ENCODE measurements around the gene TRIM58.

The TRIM58 gene, protein sequence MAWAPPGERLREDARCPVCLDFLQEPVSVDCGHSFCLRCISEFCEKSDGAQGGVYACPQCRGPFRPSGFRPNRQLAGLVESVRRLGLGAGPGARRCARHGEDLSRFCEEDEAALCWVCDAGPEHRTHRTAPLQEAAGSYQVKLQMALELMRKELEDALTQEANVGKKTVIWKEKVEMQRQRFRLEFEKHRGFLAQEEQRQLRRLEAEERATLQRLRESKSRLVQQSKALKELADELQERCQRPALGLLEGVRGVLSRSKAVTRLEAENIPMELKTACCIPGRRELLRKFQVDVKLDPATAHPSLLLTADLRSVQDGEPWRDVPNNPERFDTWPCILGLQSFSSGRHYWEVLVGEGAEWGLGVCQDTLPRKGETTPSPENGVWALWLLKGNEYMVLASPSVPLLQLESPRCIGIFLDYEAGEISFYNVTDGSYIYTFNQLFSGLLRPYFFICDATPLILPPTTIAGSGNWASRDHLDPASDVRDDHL

DNA sequence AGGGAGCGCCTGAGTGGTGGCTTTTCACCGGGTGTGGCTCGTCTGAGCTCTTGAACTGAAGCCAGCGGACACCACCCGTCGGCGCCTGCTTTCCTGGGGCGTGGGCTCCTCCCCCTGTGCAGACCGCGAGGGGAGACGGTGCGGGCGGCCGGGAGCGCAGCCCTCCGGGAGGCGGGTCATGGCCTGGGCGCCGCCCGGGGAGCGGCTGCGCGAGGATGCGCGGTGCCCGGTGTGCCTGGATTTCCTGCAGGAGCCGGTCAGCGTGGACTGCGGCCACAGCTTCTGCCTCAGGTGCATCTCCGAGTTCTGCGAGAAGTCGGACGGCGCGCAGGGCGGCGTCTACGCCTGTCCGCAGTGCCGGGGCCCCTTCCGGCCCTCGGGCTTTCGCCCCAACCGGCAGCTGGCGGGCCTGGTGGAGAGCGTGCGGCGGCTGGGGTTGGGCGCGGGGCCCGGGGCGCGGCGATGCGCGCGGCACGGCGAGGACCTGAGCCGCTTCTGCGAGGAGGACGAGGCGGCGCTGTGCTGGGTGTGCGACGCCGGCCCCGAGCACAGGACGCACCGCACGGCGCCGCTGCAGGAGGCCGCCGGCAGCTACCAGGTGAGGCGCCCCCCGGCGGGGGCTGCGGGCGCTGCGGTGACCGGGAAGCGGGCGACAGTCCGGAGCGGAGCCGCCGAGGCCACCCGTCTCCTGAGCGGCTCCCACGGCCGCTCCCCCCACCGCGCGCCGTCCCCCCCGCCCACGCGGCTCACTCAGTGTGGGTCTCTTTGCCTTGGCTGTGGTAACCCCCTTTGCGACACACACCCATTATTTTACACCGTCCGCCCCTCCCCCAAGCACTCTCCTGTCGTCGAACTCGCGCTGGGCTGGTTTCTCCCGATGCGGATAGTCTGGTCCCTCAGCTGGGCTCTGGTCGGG lies at the start of gene TRIM58:
Gene TRIM58 (plus strand): TSS at position 119 of the 916 bp plus-strand sequence. CDS start 60 bp downstream, at position 179.
- DNase-seq (ENCODE audit: low read depth in 2 of 2, low spot score in 1 of 2): no peak

DNA sequence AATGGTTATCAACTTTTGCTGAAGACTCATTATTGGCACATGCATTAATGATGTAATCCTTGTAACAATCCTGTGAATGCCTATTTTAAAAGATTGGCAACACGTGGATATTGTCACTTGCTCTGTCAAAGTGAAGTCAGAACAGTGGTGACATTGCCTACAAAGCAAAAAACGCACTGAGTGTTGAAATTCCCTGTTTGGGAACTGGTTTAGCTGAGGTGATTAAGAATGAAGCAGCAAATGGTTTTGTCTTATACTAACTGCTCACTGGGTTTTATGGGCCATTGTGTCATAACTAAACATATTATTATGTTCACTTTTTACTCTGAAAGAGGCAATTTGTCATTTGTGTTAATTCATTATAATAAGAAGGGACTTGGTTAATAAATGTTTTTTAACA lies 44.4 kb upstream of the TRIM58 start:
- no peak for DNase-seq (ENCODE audit: low read depth in 2 of 2, low spot score in 1 of 2)

DNA sequence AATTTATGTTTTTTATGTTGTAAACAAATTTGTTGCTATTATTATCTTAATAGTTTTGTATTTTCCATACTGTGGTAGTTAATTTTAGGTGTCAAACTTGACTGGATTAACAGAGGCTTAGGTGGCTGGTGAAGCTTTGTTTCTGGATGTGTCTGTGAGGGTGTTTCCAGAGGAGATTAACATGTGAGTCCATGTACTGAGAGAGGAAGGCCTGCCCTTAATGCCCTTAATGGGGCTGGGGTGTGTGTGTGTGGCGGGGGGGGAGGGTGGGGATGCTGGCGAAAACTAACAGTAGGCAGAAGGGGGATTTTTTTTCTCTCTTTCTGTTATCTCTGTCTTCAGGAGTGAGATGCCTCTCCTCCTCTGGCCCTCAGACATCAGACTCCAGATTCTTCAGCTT lies 34.9 kb upstream of the TRIM58 start:
- DNase-seq (ENCODE audit: low read depth in 2 of 2, low spot score in 1 of 2): no peak

DNA sequence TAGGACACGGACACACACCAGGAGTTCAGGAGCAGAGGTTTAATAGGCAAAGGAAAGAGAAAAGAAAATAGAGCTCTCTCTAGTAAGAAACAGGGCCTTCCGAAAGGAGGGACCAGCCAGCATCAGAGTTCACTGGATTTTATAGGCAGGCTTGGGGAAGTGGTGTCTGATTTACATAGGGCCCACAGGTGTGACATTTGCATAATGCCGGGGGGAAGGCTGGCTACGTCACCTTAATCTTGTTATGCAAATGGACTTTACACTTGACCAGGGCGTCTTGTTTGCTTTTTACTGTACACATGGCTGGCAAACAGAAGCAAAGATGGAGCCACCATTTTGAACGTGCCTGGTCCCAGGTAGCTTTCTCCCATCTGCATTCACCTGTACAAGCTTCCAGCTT lies 33.0 kb upstream of the TRIM58 start, which contains the start of gene OR14A16:
Gene OR14A16 (minus strand): TSS at position 97 of the 400 bp plus-strand sequence. CDS start 8,390 bp downstream, outside the sequence.
- no peak for DNase-seq (ENCODE audit: low read depth in 2 of 2, low spot score in 1 of 2)

DNA sequence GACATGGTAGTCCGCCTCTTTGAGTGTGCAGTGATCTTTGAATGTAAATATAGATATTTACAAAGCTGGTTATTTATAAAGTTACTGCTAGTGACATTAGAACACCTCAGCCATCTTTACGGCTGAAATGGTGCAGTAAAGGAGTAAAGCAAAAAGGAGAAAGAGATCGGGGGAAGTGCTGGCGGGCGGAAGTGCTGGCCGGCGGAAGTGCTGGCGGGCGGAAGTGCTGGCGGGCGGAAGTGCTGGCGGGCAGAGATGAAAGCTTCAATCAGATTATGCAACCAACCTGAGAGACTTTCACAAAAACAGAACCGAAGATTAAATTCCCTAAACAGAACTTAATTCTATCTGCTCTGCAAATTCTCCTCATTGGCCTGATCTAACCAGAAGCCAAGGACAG lies 31.6 kb upstream of the TRIM58 start:
- DNase-seq (ENCODE audit: low read depth in 2 of 2, low spot score in 1 of 2): no peak

DNA sequence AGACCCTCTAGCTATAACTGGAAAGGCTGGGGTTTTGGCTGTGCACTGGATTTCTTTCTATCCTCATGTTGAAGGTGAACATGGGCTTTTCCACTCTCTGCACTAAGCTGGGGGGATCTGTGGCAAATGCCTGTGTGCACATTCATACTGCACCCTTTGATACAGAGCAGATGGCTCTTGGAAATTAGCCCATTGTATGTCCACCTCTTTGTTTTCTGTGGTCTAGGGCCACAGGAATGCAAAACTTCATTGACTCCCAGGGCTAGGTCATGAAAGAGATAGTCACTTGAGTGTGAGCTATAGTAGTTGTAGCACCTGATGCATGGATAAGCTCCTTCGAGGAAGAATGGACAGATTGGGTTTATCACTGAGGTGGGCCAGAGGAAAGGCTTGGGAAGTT lies 27.3 kb upstream of the TRIM58 start:
- DNase-seq (ENCODE audit: low read depth in 2 of 2, low spot score in 1 of 2): no peak

DNA sequence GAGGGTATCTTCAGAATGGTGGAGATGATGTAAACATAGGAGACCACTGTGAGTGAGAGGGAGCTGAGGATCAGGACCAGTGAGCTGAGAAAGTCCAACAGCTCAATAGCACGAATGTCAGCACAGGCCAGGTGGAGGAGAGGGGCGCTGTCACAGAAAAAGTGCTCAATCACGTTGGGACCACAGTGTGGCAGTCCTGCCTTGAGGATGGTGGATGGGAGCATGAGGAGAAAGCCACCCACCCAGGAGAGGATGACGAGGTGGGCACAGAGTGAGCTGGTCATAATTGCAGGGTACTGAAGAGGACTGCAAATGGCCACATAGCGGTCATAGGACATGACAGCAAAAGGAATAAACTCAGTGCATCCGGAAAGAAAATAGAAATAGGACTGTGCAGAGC lies 23.4 kb upstream of the TRIM58 start:
- no peak for DNase-seq (ENCODE audit: low read depth in 2 of 2, low spot score in 1 of 2)

DNA sequence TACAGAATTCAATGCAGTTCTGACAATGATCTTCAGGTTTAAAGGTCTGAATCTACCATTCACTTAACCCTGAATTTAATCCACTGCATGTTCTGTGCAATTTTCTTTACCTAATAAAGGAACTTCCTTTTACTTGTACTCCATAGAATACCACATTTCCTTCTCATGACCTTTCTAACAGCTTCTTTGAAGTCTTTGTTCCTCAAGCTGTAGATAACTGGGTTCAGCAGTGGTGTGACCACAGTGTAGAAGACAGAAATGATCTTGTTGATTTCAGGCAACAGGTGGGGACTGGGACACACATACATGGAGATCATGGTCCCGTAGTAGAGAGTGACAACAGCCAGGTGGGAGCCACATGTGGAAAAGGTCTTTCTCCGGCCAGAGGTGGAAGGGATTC lies 16.2 kb upstream of the TRIM58 start:
- no peak for DNase-seq (ENCODE audit: low read depth in 2 of 2, low spot score in 1 of 2)

DNA sequence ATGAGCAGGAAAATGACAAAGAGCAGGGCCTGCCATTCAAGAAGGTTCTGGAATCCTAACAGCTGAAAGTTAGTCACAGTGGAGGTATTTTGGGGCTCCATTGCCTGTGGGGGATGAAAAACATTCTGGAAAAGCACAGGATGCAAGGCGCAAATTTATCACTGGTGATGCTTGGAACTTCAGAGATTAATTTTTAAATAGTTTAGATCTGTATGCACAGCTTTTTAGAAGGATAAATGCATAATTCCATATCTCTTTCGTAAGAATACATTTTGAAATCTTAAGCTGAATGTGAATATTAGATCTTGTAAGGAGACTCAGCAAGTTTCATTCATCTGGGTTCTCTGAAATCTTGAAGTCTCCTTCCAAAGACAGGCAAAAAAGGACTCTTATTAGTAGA lies 15.2 kb upstream of the TRIM58 start, which contains the start of gene OR11L1:
Gene OR11L1 (minus strand): TSS at position 101 of the 400 bp plus-strand sequence. CDS start 0 bp downstream, at position 101.
- no peak for DNase-seq (ENCODE audit: low read depth in 2 of 2, low spot score in 1 of 2)

DNA sequence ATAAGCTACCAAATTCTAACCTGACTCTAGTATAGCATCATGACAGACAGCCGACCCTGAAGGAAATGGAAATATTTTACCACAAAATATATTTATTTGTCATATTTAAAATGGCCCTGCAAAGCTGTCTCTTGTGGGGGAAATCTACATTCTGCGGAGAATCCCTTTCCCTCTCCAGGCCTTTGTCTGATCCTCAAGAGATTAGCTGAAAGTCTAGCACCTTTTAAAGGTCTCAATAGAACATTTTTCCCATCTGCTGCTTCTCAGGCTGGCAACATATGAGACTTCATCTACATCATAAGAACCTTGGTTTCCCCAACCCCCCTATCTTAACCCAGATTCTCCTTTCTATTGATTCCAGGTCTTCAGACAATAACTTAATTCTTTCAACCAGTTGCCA lies 13.6 kb upstream of the TRIM58 start:
- no peak for DNase-seq (ENCODE audit: low read depth in 2 of 2, low spot score in 1 of 2)

DNA sequence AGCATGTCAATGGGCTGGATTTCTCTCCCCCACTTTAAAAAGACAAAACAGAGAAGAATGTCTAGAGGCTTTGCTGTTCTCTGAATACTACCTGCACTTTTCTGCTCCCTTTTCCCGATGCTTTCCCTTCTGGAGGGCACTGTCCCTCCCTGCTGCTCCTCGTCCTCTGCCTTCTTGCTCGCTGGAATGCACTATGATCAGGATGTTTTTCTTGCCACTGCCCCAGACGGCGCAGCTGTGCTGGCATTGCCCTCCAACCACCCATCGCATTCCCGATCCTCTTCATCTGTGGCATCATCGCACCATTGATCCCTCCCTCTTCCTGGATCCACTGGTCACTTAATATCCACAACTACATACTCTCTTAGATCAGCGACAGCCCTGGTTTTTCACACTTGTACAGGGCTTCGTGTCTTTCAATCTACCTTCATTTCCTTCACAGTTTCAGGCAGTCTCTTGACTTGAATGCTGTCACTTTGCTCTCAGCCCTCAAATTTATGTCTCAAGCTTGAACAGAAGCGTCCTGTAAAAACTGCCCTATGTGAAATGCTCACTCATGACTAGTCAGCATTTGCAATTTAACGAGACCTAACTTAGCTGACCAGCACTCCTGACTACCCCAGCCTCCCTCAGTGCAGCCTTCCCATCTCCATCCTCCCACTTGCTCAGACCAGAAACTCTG lies 11.8 kb upstream of the TRIM58 start:
- no peak for DNase-seq (ENCODE audit: low read depth in 2 of 2, low spot score in 1 of 2)

DNA sequence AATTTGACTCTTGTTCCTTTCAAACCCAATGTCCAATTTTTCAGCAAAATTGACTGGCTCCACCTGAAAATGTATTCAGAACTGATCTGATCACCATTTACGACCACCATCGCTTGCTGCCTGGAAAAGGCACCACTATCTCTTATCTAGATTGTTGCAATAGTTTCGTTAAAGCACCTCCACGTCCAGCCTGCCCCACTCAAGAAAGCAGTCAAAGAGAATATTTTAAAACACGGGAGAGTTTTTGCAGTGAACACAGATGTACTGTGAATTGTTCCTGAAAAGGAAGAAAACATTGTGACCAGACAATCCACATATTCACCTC lies 11.3 kb upstream of the TRIM58 start:
- no peak for DNase-seq (ENCODE audit: low read depth in 2 of 2, low spot score in 1 of 2)

DNA sequence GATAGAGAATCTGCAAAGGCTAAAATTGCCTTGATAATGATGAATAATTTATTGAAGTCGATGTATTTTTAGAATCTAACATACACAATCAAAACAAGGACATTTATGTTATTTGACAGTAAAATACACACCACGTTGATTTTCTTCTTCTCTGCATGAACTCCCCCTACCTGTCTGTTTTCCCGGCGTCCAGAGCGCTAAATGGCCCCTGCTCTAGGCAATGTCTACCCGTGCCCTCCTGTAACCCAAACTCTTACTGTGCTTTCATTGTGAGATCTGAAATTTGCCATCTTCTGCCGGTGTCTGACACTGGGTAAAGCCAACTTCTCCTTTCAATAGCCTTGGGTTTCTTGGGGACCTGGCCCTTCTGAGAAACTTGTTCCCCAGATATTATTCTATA lies 8.6 kb upstream of the TRIM58 start:
- DNase-seq (ENCODE audit: low read depth in 2 of 2, low spot score in 1 of 2): no peak

DNA sequence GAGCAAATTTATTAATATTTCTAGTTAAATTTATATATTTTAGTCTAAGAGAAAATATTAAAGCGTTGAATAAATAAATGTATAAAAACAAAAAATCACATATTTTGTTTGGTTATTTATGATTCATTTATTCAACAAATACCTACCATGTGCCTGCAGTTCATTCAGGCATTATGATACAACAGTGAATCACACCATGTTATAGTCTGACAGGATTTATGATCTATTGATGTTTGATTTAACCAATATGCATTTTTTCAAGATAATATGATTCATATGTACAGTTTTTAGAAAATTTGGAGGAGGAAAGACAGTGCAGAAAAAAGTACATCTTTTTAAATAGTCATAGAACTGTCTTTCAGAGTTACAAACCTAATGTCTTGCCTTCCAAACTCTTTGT lies 7.4 kb upstream of the TRIM58 start:
- DNase-seq (ENCODE audit: low read depth in 2 of 2, low spot score in 1 of 2): no peak

DNA sequence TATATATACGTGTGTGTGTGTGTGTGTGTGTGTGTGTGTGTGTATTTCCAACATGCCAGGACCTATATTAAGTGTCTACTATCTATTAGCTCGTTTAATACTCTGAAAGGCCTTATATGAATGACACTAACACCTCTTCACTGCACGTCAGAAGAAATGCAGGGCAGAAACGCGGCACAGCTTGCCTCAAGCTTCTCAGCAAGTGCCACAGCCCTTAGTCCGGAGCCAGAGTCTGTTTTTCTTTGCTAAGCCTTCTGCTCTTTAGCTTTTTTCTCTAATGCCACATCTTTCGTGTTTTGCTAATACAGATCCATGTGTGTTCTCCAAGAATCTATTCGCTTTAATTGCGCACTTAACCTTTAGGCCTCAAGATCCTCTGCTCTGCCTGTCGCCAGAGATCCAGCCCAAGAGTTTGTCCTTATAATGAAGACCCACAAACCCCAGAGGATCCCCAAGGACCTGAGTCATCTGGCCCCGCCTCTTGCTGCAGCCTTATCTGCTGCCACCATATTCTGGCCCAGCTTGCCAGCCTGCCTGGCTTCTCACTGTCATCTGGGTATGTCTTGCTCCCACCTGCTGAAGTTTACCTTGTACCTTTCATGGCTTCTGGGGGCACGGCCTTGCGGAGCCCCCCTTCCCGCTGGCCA lies 2.0 kb upstream of the TRIM58 start:
- no peak for DNase-seq (ENCODE audit: low read depth in 2 of 2, low spot score in 1 of 2)

DNA sequence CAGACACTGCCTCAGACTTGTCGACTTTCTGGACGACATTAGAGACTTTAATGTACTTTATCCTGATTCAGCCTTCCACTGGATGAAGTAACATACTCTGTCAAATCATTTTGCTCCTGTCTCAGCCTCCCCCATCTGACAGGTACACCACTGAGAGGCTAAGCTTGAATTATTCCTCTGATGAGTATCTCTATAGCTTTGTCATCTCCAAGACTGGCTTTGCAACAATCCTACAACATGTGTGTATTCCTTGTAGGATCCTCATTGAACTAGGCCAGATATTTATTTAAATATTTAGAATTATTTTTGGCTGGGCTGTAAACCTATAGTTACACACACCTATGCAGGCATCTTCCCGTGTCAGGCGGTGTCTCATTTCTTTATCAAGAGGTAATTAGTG lies 1.1 kb upstream of the TRIM58 start:
- no peak for DNase-seq (ENCODE audit: low read depth in 2 of 2, low spot score in 1 of 2)

DNA sequence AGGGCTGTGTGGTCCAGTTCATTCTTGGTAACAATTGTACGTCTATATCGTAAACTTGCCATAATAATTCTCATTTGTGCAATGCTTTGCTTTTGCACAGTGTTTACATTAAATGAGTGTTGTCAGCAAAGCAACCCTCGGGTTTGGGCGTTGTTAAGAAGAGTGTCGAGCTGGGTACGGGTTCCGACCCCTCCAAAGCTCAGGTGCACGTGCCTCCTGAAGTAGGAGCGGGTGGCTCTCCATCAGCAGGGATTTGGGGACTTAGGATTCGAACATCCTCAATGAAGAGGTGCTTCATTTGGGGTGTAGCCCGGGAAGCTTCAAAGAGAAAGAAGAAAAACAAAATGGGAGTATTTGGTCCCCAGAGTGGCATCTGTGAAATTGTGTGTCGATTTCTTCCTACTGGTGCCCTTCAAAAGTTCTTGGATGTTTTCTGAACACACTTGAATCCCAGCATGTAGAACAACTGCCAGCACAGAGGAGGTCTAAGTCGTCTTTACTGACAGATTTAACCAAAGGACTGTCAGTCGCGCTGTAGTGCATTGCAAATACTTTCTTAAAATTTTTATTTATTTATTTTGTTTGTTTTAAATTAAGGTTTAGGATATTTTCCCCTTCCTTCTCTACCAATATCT lies 1.1 kb downstream of the TRIM58 start:
- no peak for DNase-seq (ENCODE audit: low read depth in 2 of 2, low spot score in 1 of 2)

DNA sequence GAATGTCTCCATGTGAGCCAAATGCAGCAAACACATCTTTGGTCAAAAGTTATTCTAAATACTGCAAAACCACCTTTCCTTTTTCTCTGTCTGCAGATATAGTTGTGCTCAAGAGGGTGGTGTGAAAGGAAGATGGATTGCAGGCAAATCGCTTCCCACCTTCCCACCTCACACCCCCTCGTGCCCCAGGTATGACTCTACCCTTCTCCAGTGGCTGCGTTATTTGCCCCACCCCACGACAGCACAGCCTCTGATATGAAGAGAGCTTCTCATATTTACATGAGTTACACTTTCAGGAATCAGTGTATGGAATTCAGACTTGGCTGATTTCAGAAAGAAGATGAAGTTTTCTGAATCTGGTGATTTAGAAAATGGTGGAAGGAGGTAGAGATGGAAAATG lies 5.8 kb downstream of the TRIM58 start:
- DNase-seq (ENCODE audit: low read depth in 2 of 2, low spot score in 1 of 2): no peak

DNA sequence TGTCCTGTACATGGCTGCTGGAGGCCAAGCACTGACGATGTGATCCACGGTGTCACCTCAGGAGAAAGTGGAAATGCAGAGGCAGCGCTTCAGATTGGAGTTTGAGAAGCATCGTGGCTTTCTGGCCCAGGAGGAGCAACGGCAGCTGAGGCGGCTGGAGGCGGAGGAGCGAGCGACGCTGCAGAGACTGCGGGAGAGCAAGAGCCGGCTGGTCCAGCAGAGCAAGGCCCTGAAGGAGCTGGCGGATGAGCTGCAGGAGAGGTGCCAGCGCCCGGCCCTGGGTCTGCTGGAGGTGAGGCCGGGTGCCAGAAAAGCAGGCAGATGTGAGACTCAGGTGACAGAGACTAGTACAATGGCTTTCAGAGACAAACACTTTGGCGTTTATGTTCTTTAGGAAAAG lies 7.7 kb downstream of the TRIM58 start:
- no peak for DNase-seq (ENCODE audit: low read depth in 2 of 2, low spot score in 1 of 2)

DNA sequence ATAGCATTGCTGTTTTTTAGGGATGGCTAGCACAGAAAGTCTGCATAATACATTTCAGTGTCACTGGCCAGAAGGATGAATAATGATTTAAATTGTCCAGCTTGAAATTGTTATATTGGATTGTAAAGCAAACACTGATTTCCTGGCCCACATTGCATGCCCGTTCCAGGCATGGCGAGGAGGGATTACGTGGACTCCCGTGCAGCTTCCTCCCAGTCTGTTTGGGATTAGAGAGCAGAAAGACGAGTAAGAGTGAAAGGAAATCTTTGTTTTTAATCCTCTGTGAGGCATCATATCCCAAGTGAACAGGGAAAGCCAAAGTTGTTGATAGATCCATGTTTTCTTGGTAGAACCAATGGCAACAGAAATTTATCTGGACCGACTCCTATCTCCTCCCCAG lies 8.4 kb downstream of the TRIM58 start:
- DNase-seq (ENCODE audit: low read depth in 2 of 2, low spot score in 1 of 2): no peak
